Lung (tissue), 12 donors: Measurements from ENCODE around the gene BMP7. TPM values are rescaled to one million over a fixed set of nuclear protein-coding genes. Genes with fewer than 3 reads are reported as not detected.

Experiments
- ATAC-seq: fragments of 200-7000 bp; cut with Tn5 transposase; one replicate; pipeline ENCODE4 v1.9.1; 2020; ENCODE audit warnings: moderate number of reproducible peaks; ENCODE audit not compliant: insufficient read depth, low FRiP score
- DNase-seq, 3 donors: peaks; one replicate each; pipeline ENCODE4 v3.0.0-alpha.2; 2013 to 2017
- H3K27ac ChIP-seq, 2 donors: one replicate each; pipeline ENCODE4 v1.5.1; 2013; ENCODE audit warnings: mild to moderate bottlenecking in 2 of 2, moderate library complexity in 2 of 2, control low read depth in 1 of 2, inconsistent platforms in 1 of 2, low read depth in 1 of 2, low read length in 1 of 2
- H3K27me3 ChIP-seq, 3 donors: one replicate each; pipeline ENCODE4 v1.5.1; 2013; ENCODE audit warnings: low read length in 2 of 3; ENCODE audit not compliant: control insufficient read depth in 3 of 3, insufficient read depth in 3 of 3
- H3K36me3 ChIP-seq, 4 donors: one replicate each; pipeline ENCODE4 v1.5.1; 2013; ENCODE audit warnings: low read length in 4 of 4, mild to moderate bottlenecking in 1 of 4, moderate library complexity in 1 of 4; ENCODE audit not compliant: control insufficient read depth in 4 of 4, insufficient read depth in 4 of 4
- H3K4me1 ChIP-seq, 5 donors: one replicate each; pipeline ENCODE4 v1.5.1; 2013; ENCODE audit warnings: low read length in 5 of 5, mild to moderate bottlenecking in 2 of 5, moderate library complexity in 1 of 5; ENCODE audit not compliant: control insufficient read depth in 5 of 5, insufficient read depth in 5 of 5
- H3K4me3 ChIP-seq: one replicate; pipeline ENCODE4 v1.5.1; 2013; ENCODE audit warnings: mild to moderate bottlenecking, control low read depth, moderate library complexity
- H3K9ac ChIP-seq, 2 donors: one replicate each; pipeline ENCODE4 v1.5.1; 2013; ENCODE audit warnings: low read length in 2 of 2, control low read depth in 1 of 2; ENCODE audit not compliant: insufficient read depth in 1 of 2
- H3K9me3 ChIP-seq, 4 donors: one replicate each; pipeline ENCODE4 v1.5.1; 2013; ENCODE audit warnings: low read length in 3 of 4, mild to moderate bottlenecking in 1 of 4, moderate library complexity in 1 of 4; ENCODE audit not compliant: control insufficient read depth in 4 of 4, insufficient read depth in 3 of 4
- WGBS, 2 donors: extraction: QIAGEN DNeasy Blood & Tissue Kit; methylation state at CpG; one replicate each; pipeline ENCODE4 v1.1.7; 2013; 5-methylcytosine and 5-hydroxymethylcytosine counted together
- polyA plus RNA-seq, 2 donors: library from polyadenylated mRNA; stranded (reverse); fragments of 200-250 nt; gene quantifications; one replicate each; pipeline ENCODE4 v1.2.1, GENCODE V29; 2013
- total RNA-seq, 2 donors: library from RNA; depleted of rRNA in 1 of 2; stranded (reverse); fragments of >200 nt in 1 of 2; gene quantifications; one replicate each; pipeline ENCODE4 v1.2.1, GENCODE V29; 2014 to 2021
- TF ChIP-seq, protein P1 (sequence below): IDR thresholded peaks from 2 replicates; pipeline ENCODE4 v1.5.1; 2012; ENCODE audit warnings: mild to moderate bottlenecking; ENCODE audit errors: control extremely low read depth, extremely low read depth
- donor health status: control.
- donor health status: control.
- donor health status: Bipolar disorder and iron deficiency.
- donor health status: healthy.
- donor health status: DM: yes; HTN: yes; CAD: no.

BMP7 gene
- total and polyA plus RNA-seq, 4 donors, result 0.67 to 10.3 (median 1.4) TPM

- H3K36me3 ChIP-seq, result peaks cover 0 to 10% (median 2%) of the 10 kb centered on the region in 4 donors
- 91 to 94% methylated on average over 8 of the region's 8 CpGs for WGBS, 2 donors
- no peak overlapping the region for H3K4me3 ChIP-seq
- DNase-seq (no peak), ATAC-seq (no peak)
- no peak overlapping the region for H3K27ac ChIP-seq
- H3K4me1 ChIP-seq, result peaks cover 0 to 22% (median 0%) of the 10 kb centered on the region in 5 donors
- TF ChIP-seq, protein P1, sequence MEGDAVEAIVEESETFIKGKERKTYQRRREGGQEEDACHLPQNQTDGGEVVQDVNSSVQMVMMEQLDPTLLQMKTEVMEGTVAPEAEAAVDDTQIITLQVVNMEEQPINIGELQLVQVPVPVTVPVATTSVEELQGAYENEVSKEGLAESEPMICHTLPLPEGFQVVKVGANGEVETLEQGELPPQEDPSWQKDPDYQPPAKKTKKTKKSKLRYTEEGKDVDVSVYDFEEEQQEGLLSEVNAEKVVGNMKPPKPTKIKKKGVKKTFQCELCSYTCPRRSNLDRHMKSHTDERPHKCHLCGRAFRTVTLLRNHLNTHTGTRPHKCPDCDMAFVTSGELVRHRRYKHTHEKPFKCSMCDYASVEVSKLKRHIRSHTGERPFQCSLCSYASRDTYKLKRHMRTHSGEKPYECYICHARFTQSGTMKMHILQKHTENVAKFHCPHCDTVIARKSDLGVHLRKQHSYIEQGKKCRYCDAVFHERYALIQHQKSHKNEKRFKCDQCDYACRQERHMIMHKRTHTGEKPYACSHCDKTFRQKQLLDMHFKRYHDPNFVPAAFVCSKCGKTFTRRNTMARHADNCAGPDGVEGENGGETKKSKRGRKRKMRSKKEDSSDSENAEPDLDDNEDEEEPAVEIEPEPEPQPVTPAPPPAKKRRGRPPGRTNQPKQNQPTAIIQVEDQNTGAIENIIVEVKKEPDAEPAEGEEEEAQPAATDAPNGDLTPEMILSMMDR, result no peak
- no peak overlapping the region for H3K9ac ChIP-seq
- H3K27me3 ChIP-seq, result no peaks in the 10 kb centered on the region
- no peaks in the 10 kb centered on the region for H3K9me3 ChIP-seq
Observed at GRCh38 chr20:57213924-57214323, 52.5 kb downstream of the BMP7 start.

DNA sequence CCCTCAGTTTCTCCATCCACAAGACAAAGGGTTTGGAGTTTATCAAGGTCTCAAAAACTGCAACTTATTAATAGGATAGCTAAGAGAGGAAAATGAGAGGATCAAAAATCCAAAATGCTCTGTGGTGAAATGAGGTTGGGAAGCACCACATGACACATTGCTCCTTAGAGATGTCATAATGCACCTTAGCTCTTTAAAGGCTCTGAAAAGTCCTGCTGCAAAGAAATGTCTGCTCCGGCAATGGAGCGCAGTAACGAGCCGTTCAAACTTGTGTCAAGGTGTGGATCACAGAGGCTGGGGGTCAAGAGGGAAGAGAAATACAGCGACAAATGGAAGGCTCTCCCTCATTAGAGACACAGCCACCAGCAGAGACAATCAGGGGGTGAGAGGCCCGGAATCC is 53.1 kb downstream of the BMP7 start:
- H3K4me3 ChIP-seq, result no peak overlapping the region
- 88 to 95% methylated on average over 6 of the region's 6 CpGs for WGBS, 2 donors
- no peaks in the 10 kb centered on the region for H3K9me3 ChIP-seq
- TF ChIP-seq, protein P1, result no peak
- H3K27ac ChIP-seq, result no peak overlapping the region
- peaks cover 0 to 22% (median 0%) of the 10 kb centered on the region in 5 donors for H3K4me1 ChIP-seq
- no peaks in the 10 kb centered on the region for H3K27me3 ChIP-seq
- no peak overlapping the region for H3K9ac ChIP-seq
- DNase-seq (no peak), ATAC-seq (no peak)
- peaks cover 0 to 6% (median 2%) of the 10 kb centered on the region in 4 donors for H3K36me3 ChIP-seq

GRCh38 chr20:57212534-57213276 is 53.7 kb downstream of the BMP7 start:
- no peak overlapping the region for H3K9ac ChIP-seq
- ATAC-seq (peak; percentile 41), DNase-seq (peak; percentile 47 to 60 (median 59))
- no peaks in the 10 kb centered on the region for H3K9me3 ChIP-seq
- peaks cover 0 to 3% (median under 1%) of the 10 kb centered on the region in 4 donors for H3K36me3 ChIP-seq
- H3K27me3 ChIP-seq, result no peaks in the 10 kb centered on the region
- H3K4me3 ChIP-seq, result no peak overlapping the region
- H3K4me1 ChIP-seq, result peaks cover 0 to 22% (median 0%) of the 10 kb centered on the region in 5 donors
- no peak overlapping the region for H3K27ac ChIP-seq
- TF ChIP-seq, protein P1, result no peak
- WGBS, 2 donors, result 32 to 37% methylated on average over 23 of the region's 23 CpGs
